Middle frontal gyrus (tissue), 1 donor: ENCODE data around the gene ZXDC.

Experiments
- DNase-seq: peaks from one replicate; pipeline ENCODE4 v3.0.0-alpha.2; 2015; ENCODE audit warnings: low spot score; ENCODE audit errors: extremely low spot score

The ZXDC gene

DNA sequence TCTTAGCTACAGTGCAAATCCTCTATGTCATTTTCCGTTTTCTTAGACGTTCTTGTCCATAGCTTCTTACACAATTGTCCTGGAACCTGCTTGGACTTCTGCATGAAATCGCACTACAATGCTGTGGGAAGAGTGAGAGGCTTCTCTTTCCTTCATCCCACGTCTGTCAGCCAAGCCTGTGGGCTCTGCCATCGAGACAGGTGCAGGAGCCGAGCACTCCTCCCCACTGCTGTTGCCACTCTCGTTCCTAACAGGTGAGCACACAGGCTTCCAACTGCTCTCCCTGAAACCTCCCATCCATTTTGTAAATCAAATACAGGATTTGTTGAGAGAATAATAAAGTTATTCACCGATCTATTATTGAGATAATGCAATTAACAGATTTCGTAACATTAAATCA lies 23.5 kb downstream of the ZXDC start:
- DNase-seq = no peak

DNA sequence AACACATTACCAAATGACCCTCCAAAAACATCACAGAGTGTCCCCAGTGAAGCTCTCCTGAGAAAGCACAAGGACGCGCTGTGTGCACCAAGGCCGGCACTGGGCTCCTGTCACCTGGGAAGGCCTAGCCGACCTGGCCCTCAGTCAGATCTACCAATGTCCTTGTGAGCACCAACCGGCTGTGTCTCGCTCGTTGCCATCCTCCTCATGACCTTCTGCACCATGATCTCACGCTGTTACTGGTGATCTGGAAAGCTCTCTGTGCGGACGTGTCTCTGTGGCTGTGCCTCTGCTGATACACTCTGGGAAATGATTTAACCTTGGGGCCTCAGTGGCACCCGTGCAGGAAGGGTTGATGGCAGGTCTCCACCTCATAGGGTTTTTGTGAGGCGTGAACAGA lies 24.2 kb downstream of the ZXDC start:
- DNase-seq = no peak

DNA sequence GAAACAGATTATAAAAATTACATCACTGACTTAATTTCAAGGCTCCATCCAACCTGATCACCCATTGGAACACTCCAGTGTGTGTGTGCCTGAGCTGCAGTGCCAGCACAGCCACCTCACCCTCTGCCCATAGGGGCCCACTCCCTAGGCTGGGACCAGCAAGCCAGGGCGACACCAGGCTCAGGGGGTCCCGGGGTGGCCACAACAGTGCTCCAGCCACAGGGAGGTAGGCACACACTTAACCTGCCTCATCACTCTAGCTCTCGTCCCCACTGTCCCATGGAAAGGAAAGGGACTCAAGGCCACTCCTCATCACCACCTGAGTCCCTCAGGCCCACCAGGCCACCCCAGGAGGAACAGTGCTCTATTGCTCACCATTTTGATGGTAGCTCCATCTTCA lies 24.9 kb downstream of the ZXDC start:
- no peak for DNase-seq

DNA sequence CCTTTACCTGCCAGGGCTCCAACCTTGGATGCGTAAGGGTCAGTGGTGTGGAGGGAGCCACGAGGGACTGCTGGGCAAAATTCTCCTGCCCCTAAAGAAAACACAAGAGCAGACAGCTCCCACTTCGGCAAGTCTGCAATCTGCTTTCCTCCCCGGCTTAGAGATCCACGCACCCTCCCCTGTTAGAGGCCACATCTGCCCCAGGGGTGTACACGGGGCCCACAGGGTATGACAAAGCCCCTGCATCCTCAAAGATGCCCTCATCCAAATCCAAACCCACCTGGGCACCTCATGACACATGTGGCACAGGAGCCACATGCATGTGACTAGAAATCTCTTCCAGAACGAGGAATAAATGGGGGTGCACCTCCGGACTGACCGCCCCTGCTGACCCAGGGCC lies 25.5 kb downstream of the ZXDC start:
- no peak for DNase-seq

DNA sequence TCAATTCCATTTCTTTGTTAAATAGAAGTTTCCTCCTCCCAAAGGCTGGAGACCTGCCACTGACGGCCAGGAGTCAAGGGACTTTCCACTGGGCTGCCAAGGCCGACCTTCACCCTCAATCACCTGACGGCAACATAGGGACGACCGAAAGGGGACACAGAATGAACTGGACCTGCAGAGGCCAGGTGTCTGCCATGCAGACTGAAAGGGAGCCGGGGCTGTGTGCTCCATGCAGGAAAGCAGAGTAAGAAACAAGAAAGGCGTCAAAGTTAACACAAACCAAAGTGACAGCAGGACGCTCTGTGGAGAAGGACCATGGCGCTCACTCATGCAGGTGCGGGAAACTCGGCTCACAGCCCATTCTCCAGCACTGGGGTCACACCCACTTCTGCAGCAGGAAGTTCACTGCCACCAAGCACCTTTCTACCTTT lies 26.1 kb downstream of the ZXDC start:
- no peak for DNase-seq

DNA sequence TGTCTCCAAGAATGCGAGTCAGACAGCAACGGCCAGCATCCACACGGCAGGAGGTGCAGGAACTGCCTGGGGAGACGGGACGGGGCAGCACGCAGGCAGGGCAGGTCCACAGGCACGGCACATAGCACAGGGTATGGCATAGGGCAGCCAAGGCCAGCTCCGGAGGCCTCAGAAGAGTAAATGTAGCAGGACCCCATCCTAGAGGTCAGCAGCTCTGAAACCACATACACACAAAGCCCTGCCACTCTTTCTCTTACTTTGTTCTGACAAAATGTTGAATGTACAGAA lies 26.9 kb downstream of the ZXDC start:
- no peak for DNase-seq

DNA sequence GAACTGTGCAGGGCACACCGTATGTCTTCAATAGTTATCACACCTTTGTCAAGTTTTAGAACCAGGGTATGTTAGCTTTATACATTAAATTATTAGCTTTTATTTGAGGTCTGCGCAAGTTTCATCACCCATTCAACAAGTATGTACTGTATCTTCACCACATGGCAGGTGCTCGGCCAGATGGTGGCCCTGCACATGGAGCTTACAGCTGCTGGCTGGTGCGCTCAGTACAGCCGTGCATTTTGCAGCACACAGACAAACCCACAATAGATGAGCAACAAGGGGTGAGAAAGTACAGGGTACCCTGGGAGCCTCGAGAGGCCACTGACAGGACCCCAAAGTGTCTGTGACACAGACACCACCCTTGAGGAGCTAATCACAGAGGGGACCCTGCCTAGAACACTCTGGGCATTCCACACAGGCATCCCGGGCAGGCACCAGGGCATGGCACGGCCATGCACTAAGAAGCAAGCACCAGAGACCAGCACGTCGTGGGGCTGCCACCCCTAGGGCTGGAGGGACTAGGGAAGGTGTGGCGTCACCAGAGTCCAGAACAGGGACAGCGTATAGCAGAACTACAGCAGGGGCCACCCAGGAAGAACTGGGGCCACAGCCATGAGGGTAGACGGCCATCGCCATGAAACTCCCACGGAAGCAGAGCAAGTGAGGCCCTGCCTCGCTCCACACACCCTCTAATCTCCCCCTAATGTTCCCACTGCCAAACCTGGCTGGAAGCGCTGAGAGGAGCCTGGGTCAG lies 27.4 kb downstream of the ZXDC start:
- DNase-seq = no peak

DNA sequence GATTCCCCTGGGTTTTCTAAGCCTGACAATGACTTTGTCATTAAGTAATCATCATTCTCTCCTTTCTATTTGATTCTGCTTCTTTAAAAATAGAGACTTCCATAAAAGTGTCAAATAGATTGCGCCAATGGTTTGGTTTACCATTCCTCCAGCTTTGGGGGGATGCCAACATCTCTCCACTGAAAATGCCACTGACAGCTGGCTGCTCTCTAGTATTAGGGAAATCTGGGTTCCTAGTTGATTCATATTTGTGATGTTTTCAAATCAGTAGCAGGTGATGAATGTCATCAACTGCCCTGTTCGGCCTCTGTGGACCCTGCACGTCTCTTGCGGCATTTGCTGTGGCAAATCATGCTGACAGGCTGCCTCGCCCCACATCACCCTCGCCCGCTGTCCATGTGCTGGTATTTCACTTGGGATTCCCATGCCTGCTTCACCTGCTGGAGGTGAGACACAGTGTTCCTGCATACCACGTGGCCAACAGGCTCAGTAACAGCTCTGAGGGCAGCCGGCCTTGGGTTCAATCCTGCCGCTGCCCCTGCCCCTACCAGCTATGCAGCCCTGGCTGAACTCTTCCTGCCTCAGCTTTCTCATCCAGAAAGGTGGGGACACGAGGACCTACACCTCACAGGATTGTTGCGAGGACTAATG lies 28.1 kb downstream of the ZXDC start:
- no peak for DNase-seq

DNA sequence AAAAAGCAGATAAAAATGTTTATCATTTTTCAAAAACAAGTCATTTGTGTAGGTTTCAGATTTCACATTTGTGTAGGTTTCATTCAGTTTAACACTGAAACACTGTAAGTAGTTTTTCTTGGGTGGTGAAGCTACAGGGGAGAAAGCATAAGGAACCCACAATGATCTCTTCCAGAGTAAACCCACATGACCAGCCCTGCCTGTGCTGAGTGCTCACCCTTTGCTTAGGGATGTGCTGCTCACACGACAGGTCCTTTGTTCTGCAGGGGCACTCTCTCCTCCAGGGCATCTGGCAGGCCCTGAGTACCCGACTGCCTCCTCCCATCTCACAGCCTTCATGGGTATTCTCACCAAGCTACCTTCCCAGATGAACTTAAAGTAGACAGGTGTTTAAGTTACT lies 28.9 kb downstream of the ZXDC start:
- no peak for DNase-seq

DNA sequence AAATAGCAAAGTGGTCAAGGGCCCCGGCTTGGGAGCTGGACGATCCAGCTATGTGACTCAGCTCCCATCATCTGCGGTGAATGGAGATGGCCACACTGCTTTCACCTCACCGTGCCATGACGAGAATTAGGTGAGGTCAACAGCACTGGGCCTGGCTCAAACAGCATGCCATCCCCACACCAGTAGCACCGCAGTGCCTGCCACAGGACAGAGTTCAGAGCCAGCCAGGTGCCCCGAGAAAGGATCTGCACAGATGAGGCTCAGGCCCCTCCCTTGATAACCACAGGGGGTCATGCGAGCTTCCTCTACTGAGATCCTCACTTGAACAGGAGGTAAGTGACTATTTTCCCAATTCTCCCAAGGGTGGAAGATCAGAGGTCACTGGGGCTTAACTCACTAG lies 29.4 kb downstream of the ZXDC start:
- no peak for DNase-seq

DNA sequence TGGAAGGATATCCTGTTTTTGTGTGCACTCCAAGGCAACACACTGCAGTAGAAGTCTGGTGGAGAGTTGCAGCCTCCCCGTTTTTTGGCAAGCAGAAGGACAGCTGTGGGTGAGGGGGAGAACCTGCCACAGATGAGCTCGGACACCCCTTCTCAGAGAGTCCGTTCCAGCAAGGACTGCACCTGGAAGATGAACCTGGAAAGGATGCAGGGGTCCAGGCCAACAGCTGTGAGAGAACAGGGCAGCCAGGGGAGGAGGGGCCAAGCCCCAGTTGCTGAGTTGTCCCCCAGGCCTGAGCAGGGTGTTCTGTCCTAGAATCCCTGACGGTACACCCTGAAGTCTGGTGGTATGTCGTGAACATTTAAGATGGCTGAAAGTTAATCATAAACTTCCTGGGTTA lies 30.2 kb downstream of the ZXDC start:
- no peak for DNase-seq

DNA sequence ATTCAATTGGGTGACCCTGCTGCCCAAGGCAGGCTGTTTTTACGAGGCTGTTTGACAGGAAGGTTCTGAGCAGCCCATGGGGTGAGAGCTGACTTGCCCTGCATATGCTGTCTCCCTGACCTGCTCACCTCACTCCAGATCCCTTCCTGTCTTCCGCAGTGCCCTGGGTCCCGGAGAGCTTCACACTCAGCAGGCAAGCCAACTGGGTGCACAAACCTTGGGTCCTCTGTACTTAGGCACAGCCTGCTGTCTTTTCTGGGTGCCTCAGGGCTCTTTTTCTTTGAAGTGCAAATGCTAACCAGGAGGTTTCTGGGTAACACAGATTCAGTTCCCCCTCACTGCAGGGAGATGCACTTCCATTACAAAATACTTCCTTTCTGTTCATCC lies 32.8 kb downstream of the ZXDC start:
- DNase-seq = no peak

DNA sequence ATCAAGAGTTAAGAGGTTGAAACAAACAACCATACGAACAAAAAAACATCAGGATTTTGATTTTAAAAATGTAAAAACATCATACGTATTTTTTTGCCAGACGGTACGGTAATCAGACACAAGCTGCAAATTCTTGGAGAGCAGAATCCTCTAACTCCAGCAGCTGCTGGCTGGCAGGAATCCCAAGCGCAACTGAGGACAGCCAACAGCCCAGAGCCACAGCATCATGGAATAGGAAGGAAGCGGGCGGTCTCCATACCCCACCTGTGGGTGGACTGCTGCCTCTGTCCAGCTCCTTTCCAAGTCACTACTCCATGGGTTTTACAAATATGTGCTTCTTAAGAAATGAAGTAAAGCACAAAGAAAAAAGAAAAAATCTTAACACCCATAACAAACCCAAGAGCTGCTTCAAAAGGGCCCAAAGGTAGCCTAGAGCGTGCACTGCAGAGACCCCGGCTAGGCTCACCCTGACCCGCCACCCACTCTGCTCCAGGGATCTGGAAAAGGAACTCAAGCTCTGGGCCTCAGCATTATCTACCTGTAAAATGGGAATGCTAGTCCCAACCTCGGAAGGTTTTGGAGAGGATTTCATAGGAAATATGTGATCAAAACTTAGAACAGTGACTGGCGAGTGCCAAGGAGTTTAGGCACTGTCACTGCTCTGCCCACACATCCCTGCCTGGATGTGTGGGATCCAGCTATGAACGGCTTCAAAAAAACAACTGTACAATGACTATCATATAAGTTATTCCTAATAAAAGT lies 33.4 kb downstream of the ZXDC start:
- DNase-seq = no peak

DNA sequence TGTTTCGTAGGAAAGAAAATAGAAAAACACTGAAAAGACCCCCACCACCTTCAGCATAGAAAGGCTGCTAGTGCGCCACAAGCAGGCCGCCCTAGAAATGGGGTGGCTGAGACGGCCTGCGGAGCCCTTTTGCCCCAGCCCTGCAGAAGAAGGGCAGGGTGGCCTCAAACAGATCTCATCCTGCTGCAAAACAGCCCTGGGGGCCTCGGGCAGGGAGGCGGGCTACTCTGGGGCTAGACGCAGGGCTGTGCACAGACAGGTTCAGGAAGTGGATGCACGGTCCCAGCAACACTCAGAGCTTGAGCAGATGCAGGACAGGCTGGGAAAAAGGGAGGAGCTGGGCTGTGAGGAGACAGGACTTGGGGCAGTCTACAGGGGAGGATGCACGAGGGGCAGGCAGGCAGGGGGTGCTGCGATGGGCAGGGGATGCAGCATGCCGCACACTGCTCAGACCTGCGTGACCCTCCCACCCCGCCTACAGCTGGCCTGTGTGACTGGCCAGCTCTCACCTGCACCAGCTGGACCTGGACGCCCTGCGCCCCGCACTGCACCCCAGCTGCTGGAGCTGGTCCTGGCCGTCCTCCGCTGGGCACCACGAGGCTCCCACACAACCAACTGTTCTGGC lies 34.3 kb downstream of the ZXDC start:
- DNase-seq = no peak

DNA sequence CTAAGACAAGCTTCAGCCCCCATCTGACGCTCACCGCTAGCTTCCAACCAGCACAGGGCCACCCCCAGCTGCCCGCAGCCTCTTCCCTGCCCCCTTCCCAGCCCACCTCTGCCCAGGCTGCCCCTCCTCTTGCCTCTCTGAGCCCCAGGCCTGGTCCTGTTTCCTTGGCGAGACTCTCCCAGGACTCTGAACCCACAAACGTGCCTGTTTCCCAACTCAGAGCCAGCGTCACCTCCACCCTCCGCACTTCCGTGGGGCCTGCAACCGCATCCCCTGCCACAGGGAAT lies 35.0 kb downstream of the ZXDC start:
- DNase-seq = no peak

DNA sequence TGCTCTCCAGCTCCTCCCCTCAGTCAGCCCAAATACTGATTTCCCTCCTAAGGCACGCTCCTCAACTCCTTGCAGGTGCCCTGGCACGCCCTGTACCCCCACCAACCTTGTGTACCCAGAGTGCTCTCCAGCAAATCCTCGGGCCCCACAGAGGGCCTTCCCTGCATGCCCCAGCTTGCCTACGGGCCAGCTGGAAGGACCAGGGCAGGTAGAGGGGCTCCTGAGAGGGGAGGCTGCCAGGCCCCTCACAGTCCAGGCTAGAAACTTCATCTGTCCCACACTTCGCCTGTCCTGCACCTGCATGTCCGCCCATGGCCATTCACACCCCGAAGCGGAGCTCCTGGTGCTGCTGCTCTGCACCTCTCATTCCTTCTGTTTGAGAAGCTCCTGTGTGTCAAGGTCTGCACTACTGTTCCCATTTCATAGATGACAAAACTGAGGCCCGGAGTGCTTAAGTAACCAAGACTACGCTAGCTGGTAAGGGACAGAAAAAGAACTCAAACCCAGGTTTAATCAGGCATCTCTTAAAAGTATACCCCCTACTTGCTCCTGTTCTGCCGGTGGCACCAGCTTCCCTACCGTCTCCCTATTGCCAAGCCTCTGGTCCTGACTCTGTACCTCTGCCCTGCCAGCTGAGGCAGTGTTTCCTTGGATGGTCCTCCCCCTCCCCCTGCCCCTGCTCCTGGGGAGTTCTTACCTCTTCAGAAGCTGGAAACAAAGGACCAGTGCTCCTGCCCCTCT lies 35.6 kb downstream of the ZXDC start:
- no peak for DNase-seq

DNA sequence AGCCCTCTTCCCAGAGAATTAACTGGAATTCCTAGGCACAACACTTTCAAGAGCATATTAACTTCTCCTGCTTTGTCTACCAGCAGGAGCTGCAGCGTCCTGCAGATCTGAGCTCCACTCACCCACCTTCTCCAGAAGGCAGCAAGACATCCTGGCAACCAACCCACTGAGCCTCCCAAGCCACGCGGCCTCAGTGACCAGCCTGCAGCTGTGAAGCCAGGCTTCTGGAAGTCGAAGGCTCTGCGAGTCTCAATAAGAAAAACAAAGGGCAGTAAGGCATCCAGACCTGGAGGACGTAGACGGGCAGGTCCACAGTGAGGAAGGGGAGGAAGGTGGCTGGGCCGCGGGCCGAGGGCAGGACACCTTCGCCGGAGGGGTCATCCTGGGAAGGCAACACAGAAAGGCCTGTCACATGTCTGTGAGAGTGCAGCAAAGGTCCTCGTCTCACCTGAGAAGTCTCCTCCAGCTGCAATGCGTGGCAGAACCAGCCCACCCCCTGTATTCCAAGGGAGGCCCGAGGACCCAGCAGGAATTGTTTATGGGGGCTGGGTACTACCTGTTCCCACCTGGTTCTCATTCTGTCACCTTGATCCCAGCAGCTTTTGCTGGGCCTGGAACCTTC lies 36.2 kb downstream of the ZXDC start:
- DNase-seq = no peak

DNA sequence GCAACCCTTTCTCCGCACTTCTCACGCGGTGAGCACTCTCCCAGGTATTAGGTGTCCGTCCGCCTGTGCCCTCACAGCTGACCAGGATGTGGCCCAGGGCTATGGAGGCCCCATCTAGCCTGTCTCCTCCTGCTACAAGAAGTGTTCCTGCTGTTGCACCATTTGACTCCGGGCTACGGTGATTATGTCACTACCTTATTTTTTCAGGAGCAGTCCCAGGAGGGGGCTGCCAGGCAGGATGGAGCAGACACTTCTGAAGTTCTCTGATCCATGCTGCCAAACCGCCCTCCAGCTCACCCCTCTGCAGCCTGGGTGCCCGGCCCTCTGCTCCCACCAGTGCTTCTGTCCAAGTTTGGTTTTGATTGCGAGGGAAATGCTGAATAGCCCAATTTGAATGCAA lies 36.9 kb downstream of the ZXDC start:
- no peak for DNase-seq

DNA sequence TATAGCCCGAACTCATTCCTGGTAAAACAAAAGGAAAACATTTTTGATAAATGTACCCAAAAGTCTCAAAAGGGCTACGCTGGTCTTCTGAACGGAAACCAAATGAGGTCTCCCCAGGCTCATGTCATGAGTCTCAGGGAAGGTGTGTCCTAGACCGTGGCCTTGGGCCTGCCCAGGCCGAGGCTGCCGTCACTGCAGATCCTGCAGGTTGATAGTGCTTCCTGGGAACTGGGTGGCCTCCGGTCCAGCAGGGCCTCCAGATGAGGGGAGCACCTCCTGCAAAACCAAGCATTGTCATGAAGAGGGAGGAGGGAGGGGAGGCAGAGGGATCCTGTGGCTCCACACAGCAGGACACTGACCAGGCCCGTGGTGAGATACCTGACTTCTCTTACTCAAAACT lies 37.5 kb downstream of the ZXDC start:
- no peak for DNase-seq

DNA sequence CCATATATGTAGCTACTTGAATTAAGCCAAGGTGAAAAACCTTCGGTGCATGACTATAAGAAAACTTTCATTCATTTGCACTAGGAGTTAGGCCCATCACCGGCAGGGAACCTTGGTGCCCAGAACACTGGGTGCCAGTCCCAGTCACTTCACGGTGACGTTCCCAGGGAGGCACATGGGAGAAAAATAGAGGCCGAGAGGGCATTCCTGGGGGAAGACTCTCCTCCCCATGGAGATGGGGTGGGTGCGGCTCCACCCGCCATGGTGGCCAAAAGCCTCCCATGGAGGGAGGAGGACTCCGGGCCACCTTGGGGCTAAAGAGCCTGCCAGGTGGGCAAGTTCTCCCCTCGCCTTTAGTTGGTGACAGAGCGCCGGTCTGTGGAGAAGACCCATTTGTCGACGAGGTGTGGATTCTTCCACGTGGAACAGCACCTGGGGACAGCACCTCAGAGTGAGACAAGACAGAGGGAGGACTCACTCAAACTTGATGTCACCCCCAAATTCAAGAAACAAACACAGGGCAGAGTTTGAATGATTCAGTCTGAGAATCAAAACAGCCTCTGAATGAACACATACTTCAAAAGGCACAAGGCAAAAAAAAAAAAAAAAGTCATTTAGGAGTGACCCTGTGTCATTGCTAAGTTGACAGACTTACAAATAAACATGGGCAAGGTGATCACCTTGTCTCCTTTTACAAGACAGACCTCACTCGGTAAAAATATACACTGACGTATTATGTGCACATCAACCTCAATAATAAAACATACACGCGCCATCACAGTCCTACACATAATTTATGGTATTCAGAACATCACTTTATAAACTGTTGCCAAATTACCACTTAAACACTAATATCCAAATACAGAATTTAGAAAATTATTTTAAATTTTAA lies 38.6 kb downstream of the ZXDC start:
- no peak for DNase-seq
